HCT116 (cell line): ENCODE measurements around the gene TSHZ1. TPM values are rescaled to one million over a fixed set of nuclear protein-coding genes. Genes with fewer than 3 reads are reported as not detected.

Experiments used
- ATAC-seq: fragments of 200-7000 bp; cut with Tn5 transposase; 2 replicates; pipeline ENCODE4 v1.9.1; 2020; ENCODE audit warnings: mild to moderate bottlenecking, moderate library complexity
- BruUV-seq: library from RNA; stranded (reverse); fragments of 400-500 nt; replicated peaks from 2 replicates; lab custom pipeline; 2021; lab: Mats Ljungman, UMichigan
- CTCF ChIA-PET: fragments of 300-600 bp; sonication (Branson Sonifier 250); formaldehyde crosslinking; loops from one replicate; lab custom pipeline; 2021; ENCODE audit warnings: antibody characterized with exemption; lab: Charles Lee
- POLR2A ChIA-PET: fragments of 300-600, 350-600 bp; sonication (Branson Sonifier 250); formaldehyde crosslinking; loops from one replicate; lab custom pipeline; 2021; ENCODE audit warnings: antibody characterized with exemption; lab: Charles Lee
- RAD21 ChIA-PET, 2 experiments: fragments of 300-600 bp; sonication (Branson Sonifier 250); formaldehyde crosslinking; loops; one replicate each; lab custom pipeline; 2023; ENCODE audit warnings: low total read pairs in 2 of 2; ENCODE audit not compliant: uncharacterized antibody in 2 of 2, unreplicated experiment in 2 of 2, low non-redundant PET in 1 of 2; lab: Charles Lee
- DNase-seq: peaks from one replicate; pipeline ENCODE4 v3.0.0-alpha.2; 2010; ENCODE audit warnings: low read depth, low spot score
- H2AFZ ChIP-seq: fragments of 200-600 bp; shearing (Covaris generic), sonication (generic); 2 replicates; pipeline ENCODE4 v1.6.1; 2017; ENCODE audit warnings: low read depth, mixed run types, mixed read lengths, antibody characterized with exemption, low read length; ENCODE audit not compliant: poor library complexity, severe bottlenecking
- H3K27ac ChIP-seq: 2 replicates; pipeline ENCODE4 v1.5.1; 2012; ENCODE audit warnings: low read depth, low read length
- H3K27me3 ChIP-seq: fragments of 200-600 bp; sonication (generic); 2 replicates; pipeline ENCODE4 v1.6.1; 2016; ENCODE audit warnings: mixed run types, low read length, mixed read lengths; ENCODE audit not compliant: insufficient read depth
- H3K36me3 ChIP-seq, 2 experiments: fragments of 200-500 bp in 1 of 2; fragments of 200-600 bp in 1 of 2; sonication (Bioruptor generic) in 1 of 2; sonication (generic) in 1 of 2; 2 replicates each; pipeline versions ENCODE4 v1.5.1 to v1.6.1; 2014 to 2016; ENCODE audit warnings: low read length in 2 of 2, inconsistent platforms in 1 of 2, mixed read lengths in 1 of 2, mixed run types in 1 of 2; ENCODE audit not compliant: insufficient read depth in 2 of 2, control insufficient read depth in 1 of 2
- H3K4me1 ChIP-seq, 2 experiments: fragments of 200-600 bp in 1 of 2; sonication (generic) in 1 of 2; 2 replicates each; pipeline versions ENCODE4 v1.5.1 to v1.6.1; 2012 to 2017; ENCODE audit warnings: low read length in 2 of 2, inconsistent platforms in 1 of 2, mild to moderate bottlenecking in 1 of 2, mixed read lengths in 1 of 2, mixed run types in 1 of 2, moderate library complexity in 1 of 2; ENCODE audit not compliant: insufficient read depth in 2 of 2, control insufficient read depth in 1 of 2
- H3K4me2 ChIP-seq: fragments of 200-600 bp; sonication (generic); 2 replicates; pipeline ENCODE4 v1.6.1; 2017; ENCODE audit warnings: mixed run types, low read length, mixed read lengths
- H3K4me3 ChIP-seq, 2 experiments: fragments of 200-600 bp in 1 of 2; sonication (generic) in 1 of 2; replicated peaks in 1 of 2; 2 replicates each; pipeline ENCODE4 v1.5.1; 2011 to 2016; ENCODE audit warnings: low read length in 2 of 2, control low read depth in 1 of 2, low read depth in 1 of 2, mild to moderate bottlenecking in 1 of 2, mixed read lengths in 1 of 2, mixed run types in 1 of 2
- H3K79me2 ChIP-seq: fragments of 200-600 bp; sonication (generic); 2 replicates; pipeline ENCODE4 v1.6.1; 2017; ENCODE audit warnings: mild to moderate bottlenecking, mixed run types, low read length, moderate library complexity, mixed read lengths; ENCODE audit not compliant: insufficient read depth
- H3K9ac ChIP-seq: fragments of 200-600 bp; sonication (generic); 2 replicates; pipeline ENCODE4 v1.6.1; 2016; ENCODE audit warnings: low read length, mixed read lengths
- H3K9me2 ChIP-seq: fragments of 200-600 bp; sonication (generic), shearing (Covaris generic); 2 replicates; pipeline ENCODE4 v1.6.1; 2017; ENCODE audit warnings: mixed run types, mild to moderate bottlenecking, moderate library complexity; ENCODE audit not compliant: insufficient read depth
- H3K9me3 ChIP-seq, 2 experiments: fragments of 200-500 bp in 1 of 2; fragments of 200-600 bp in 1 of 2; sonication (Bioruptor generic) in 1 of 2; sonication (generic) in 1 of 2; 2 replicates each; pipeline ENCODE4 v1.6.1; 2014 to 2017; ENCODE audit warnings: low read length in 2 of 2, mixed read lengths in 2 of 2, inconsistent platforms in 1 of 2, low read depth in 1 of 2, mild to moderate bottlenecking in 1 of 2, mixed run types in 1 of 2, moderate library complexity in 1 of 2; ENCODE audit not compliant: control insufficient read depth in 1 of 2, insufficient read depth in 1 of 2
- H4K20me1 ChIP-seq: fragments of 200-600 bp; sonication (generic), shearing (Covaris generic); 2 replicates; pipeline ENCODE4 v1.6.1; 2017; ENCODE audit warnings: mixed run types, mild to moderate bottlenecking, moderate library complexity; ENCODE audit not compliant: insufficient read depth
- CBX3 ChIP-seq: IDR thresholded peaks from 2 replicates; pipeline ENCODE4 v1.6.1; 2012; ENCODE audit warnings: low read depth
- CEBPB ChIP-seq: IDR thresholded peaks from 2 replicates; pipeline ENCODE4 v1.6.1; 2012; ENCODE audit warnings: low read depth
- EZH2 ChIP-seq: fragments of 200-600 bp; sonication (generic); IDR thresholded peaks from 2 replicates; pipeline ENCODE4 v1.6.1; 2017; ENCODE audit warnings: antibody characterized with exemption, mixed run types
- EZH2phosphoT487 ChIP-seq: fragments of 200-600 bp; IDR thresholded peaks from 2 replicates; pipeline ENCODE4 v1.6.1; 2018; ENCODE audit warnings: antibody characterized with exemption, borderline replicate concordance
- FOSL1 ChIP-seq: IDR thresholded peaks from 2 replicates; pipeline ENCODE4 v1.6.1; 2012; ENCODE audit warnings: low read depth
- POLR2A ChIP-seq: IDR thresholded peaks from 2 replicates; pipeline ENCODE4 v1.7.0; 2011; ENCODE audit warnings: borderline replicate concordance; ENCODE audit not compliant: insufficient read depth, insufficient read length; ENCODE audit errors: extremely low read depth
- RAD21 ChIP-seq: IDR thresholded peaks from 2 replicates; pipeline ENCODE4 v1.6.1; 2012; ENCODE audit warnings: low read depth, mild to moderate bottlenecking
- SRF ChIP-seq: IDR thresholded peaks from 2 replicates; pipeline ENCODE4 v1.6.1; 2012; ENCODE audit warnings: low read depth
- YY1 ChIP-seq: IDR thresholded peaks from 2 replicates; pipeline ENCODE4 v1.6.1; 2011; ENCODE audit warnings: low read length, low read depth, moderate library complexity, mild to moderate bottlenecking; ENCODE audit not compliant: insufficient replicate concordance; ENCODE audit errors: extremely low read depth
- ZBTB33 ChIP-seq: IDR thresholded peaks from 2 replicates; pipeline ENCODE4 v1.6.1; 2011; ENCODE audit warnings: mild to moderate bottlenecking, low read length, moderate library complexity; ENCODE audit not compliant: insufficient replicate concordance; ENCODE audit errors: extremely low read depth
- ZNF274 ChIP-seq: fragments of 200-500 bp; sonication (Bioruptor generic); IDR thresholded peaks from 2 replicates; pipeline ENCODE4 v1.6.1; 2014; ENCODE audit warnings: mild to moderate bottlenecking, low read depth, low read length, inconsistent platforms
- intact Hi-C: fragments of 100-400 bp; cut with micrococcal nuclease; formaldehyde crosslinking; loops from 2 replicates; pipeline ENCODE4 v1.10.0; 2022
- total RNA-seq: library from RNA; stranded (reverse); gene quantifications from one replicate; pipeline ENCODE4 v1.2.1, GENCODE V29; 2021; ENCODE audit not compliant: unreplicated experiment
- TF ChIP-seq, protein P1 (sequence below): IDR thresholded peaks from 2 replicates; pipeline ENCODE4 v1.6.1; 2012

The TSHZ1 gene
- total RNA-seq, 1 experiment from 2014 or later = 5.7 TPM

DNA sequence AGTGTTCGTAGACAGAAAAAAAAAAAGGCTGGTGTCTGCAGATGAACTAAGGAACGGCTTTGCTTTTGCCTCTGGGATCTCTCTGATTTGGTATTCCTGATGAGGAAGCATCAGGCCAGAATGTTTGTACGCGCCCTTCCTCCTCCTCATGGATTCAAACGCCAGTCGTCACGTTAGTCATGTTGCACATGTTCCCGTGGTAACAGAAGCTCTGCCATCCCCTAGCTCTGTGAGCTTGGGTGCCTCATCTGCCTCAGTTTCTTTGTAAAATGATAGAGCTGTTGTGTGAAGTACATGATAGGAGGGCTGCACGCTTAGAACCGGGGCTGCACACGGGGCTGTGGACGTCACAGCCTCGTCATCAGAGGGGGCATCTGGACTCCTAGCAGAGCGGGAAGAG lies 47.0 kb downstream of the TSHZ1 start:
- Histone ChIP-seq H3K36me3 (no peaks in the 10 kb centered on the region), H3K9me3 (no peaks in the 10 kb centered on the region), H3K79me2 (no peaks in the 10 kb centered on the region), H4K20me1 (no peaks in the 10 kb centered on the region), H3K27ac (no peak overlapping the region), H3K4me2 (no peak overlapping the region), H3K27me3 (no peaks in the 10 kb centered on the region), H3K4me1 (no peaks in the 10 kb centered on the region), H3K4me3 (no peak overlapping the region), H2AFZ (no peak overlapping the region), H3K9ac (no peak overlapping the region), H3K9me2 (no peaks in the 10 kb centered on the region)
- POLR2A ChIA-PET = no interaction called here
- no peak for TF ChIP-seq CEBPB
- no peak for TF ChIP-seq EZH2phosphoT487
- no peak for TF ChIP-seq POLR2A
- no peak for TF ChIP-seq EZH2
- TF ChIP-seq RAD21 = no peak
- no peak for TF ChIP-seq CBX3
- no peak for TF ChIP-seq YY1
- TF ChIP-seq, protein P1, sequence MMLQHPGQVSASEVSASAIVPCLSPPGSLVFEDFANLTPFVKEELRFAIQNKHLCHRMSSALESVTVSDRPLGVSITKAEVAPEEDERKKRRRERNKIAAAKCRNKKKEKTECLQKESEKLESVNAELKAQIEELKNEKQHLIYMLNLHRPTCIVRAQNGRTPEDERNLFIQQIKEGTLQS = no peak
- TF ChIP-seq ZNF274 = no peak
- TF ChIP-seq SRF = no peak
- TF ChIP-seq ZBTB33 = no peak
- no peak for TF ChIP-seq FOSL1
- intact Hi-C loops = no loop called here
- ATAC-seq = no peak
- no peak for DNase-seq
- BruUV-seq = no TSS peak
- RAD21 ChIA-PET = no interaction called here
- CTCF ChIA-PET = no interaction called here
